ENCODE data around the gene PTGR1. TPM values are rescaled to one million over a fixed set of nuclear protein-coding genes. Genes with fewer than 3 reads are reported as not detected.
A peak's percentile ranks its signal among the peaks of the same experiment; 100 is the strongest.

Gene PTGR1
- total and polyA plus RNA-seq, 2 experiments from 2014 or later = 19.1 to 24.7 TPM

GRCh38 chr9:111601237-111602018 is 2.0 kb upstream of the PTGR1 start:
- no peak for TF ChIP-seq ZNF331 (CRISPR knock-in tag; IDR thresholded peaks at IDR 0.05; ENCODE audit: low read depth)
- Histone ChIP-seq H4K20me1 (replicated peaks; ENCODE audit: insufficient read depth) (no peaks in the 10 kb centered on the region), H3F3A (replicated peaks; ENCODE audit: low read depth) (no peaks in the 10 kb centered on the region), H3K27ac (ENCODE audit: low read depth) (no peak overlapping the region), H3K4me3 (no peak overlapping the region), H3K36me3 (ENCODE audit: insufficient read depth) (0 out of 2 replicates have a peak, but pooled peaks cover 4% of the 10 kb centered on the region), H3K27me3 (ENCODE audit: insufficient read depth) (peaks cover 24% of the 10 kb centered on the region), H3K4me1 (ENCODE audit: insufficient read depth) (no peaks in the 10 kb centered on the region; the same call in 1 of the 2 replicates), H3K9me2 (ENCODE audit: insufficient read depth) (no peaks in the 10 kb centered on the region), H3K4me2 (no peak overlapping the region), H2AFZ (no peak overlapping the region), H3K79me2 (replicated peaks; ENCODE audit: insufficient read depth) (no peaks in the 10 kb centered on the region)
- Mint-ChIP-seq H3K36me3 (ENCODE audit: low read depth) (peaks cover 13% of the 10 kb centered on the region; the same call in 2 of the 3 replicates), H3K4me1 (peaks cover 5% of the 10 kb centered on the region; the same call in 2 of the 3 replicates), H3K27ac (no peak overlapping the region), H3K27me3 (ENCODE audit: insufficient read depth, low read depth, poor library complexity) (peaks cover 24% of the 10 kb centered on the region), H3K9me3 (no peaks in the 10 kb centered on the region; the same call in 2 of the 3 replicates), H3K4me3 (no peak overlapping the region; the same call in 2 of the 3 replicates)
- DNase-seq (ENCODE audit: low spot score) = no peak
- no peak for ATAC-seq

- Mint-ChIP-seq H3K36me3 (ENCODE audit: low read depth) (peaks cover 25% of the 10 kb centered on the region; the same call in 2 of the 3 replicates), H3K4me1 (peaks cover 5% of the 10 kb centered on the region), H3K27me3 (ENCODE audit: insufficient read depth, low read depth, poor library complexity) (peaks cover 24% of the 10 kb centered on the region), H3K27ac (no peak overlapping the region), H3K9me3 (no peaks in the 10 kb centered on the region; the same call in 2 of the 3 replicates), H3K4me3 (peak overlapping the region; percentile 90)
- ATAC-seq (peak; percentile 61), DNase-seq (ENCODE audit: low spot score) (peak; percentile 44)
- Histone ChIP-seq H3K27me3 (ENCODE audit: insufficient read depth) (peaks cover 24% of the 10 kb centered on the region), H3K4me2 (peak overlapping the region; percentile 76), H3F3A (replicated peaks; ENCODE audit: low read depth) (no peaks in the 10 kb centered on the region), H2AFZ (peak overlapping the region; percentile 64), H3K4me3 (peak overlapping the region; percentile 82), H3K79me2 (replicated peaks; ENCODE audit: insufficient read depth) (no peaks in the 10 kb centered on the region), H3K36me3 (ENCODE audit: insufficient read depth) (0 out of 2 replicates have a peak, but pooled peaks cover 4% of the 10 kb centered on the region), H3K4me1 (ENCODE audit: insufficient read depth) (no peaks in the 10 kb centered on the region; the same call in 1 of the 2 replicates), H3K27ac (ENCODE audit: low read depth) (no peak overlapping the region), H4K20me1 (replicated peaks; ENCODE audit: insufficient read depth) (no peaks in the 10 kb centered on the region), H3K9me2 (ENCODE audit: insufficient read depth) (no peaks in the 10 kb centered on the region)
- TF ChIP-seq POLR2AphosphoS5 (IDR thresholded peaks at IDR 0.05; ENCODE audit: low read depth) (no peak), NANOG (IDR thresholded peaks at IDR 0.05; ENCODE audit: borderline replicate concordance) (no peak), ZNF114 (CRISPR knock-in tag; IDR thresholded peaks at IDR 0.05) (no peak), ZNF331 (CRISPR knock-in tag; IDR thresholded peaks at IDR 0.05; ENCODE audit: low read depth) (no peak), EZH2phosphoT487 (IDR thresholded peaks at IDR 0.05; ENCODE audit: unreplicated experiment) (no peak), ZNF462 (CRISPR knock-in tag; IDR thresholded peaks at IDR 0.05) (no peak), JUNB (IDR thresholded peaks at IDR 0.05; ENCODE audit: unreplicated experiment) (no peak)
- TF ChIP-seq, protein P1, sequence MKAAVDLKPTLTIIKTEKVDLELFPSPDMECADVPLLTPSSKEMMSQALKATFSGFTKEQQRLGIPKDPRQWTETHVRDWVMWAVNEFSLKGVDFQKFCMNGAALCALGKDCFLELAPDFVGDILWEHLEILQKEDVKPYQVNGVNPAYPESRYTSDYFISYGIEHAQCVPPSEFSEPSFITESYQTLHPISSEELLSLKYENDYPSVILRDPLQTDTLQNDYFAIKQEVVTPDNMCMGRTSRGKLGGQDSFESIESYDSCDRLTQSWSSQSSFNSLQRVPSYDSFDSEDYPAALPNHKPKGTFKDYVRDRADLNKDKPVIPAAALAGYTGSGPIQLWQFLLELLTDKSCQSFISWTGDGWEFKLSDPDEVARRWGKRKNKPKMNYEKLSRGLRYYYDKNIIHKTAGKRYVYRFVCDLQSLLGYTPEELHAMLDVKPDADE (IDR thresholded peaks at IDR 0.05) = no peak
- TF ChIP-seq, protein P2, sequence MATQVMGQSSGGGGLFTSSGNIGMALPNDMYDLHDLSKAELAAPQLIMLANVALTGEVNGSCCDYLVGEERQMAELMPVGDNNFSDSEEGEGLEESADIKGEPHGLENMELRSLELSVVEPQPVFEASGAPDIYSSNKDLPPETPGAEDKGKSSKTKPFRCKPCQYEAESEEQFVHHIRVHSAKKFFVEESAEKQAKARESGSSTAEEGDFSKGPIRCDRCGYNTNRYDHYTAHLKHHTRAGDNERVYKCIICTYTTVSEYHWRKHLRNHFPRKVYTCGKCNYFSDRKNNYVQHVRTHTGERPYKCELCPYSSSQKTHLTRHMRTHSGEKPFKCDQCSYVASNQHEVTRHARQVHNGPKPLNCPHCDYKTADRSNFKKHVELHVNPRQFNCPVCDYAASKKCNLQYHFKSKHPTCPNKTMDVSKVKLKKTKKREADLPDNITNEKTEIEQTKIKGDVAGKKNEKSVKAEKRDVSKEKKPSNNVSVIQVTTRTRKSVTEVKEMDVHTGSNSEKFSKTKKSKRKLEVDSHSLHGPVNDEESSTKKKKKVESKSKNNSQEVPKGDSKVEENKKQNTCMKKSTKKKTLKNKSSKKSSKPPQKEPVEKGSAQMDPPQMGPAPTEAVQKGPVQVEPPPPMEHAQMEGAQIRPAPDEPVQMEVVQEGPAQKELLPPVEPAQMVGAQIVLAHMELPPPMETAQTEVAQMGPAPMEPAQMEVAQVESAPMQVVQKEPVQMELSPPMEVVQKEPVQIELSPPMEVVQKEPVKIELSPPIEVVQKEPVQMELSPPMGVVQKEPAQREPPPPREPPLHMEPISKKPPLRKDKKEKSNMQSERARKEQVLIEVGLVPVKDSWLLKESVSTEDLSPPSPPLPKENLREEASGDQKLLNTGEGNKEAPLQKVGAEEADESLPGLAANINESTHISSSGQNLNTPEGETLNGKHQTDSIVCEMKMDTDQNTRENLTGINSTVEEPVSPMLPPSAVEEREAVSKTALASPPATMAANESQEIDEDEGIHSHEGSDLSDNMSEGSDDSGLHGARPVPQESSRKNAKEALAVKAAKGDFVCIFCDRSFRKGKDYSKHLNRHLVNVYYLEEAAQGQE (IDR thresholded peaks at IDR 0.05; ENCODE audit: unreplicated experiment) = no peak
Measured at GRCh38 chr9:111599955-111600343, 502 bp upstream of the PTGR1 start.

All from GM23338 (cell line).